ENCODE measurements around the gene SOCS1. TPM values are rescaled to one million over a fixed set of nuclear protein-coding genes. Genes with fewer than 3 reads are reported as not detected.
A peak's percentile ranks its signal among the peaks of the same experiment; 100 is the strongest.

The SOCS1 gene
- total and polyA plus RNA-seq, 3 experiments from 2014 or later, result 17.1 to 144 (median 128) TPM

DNA sequence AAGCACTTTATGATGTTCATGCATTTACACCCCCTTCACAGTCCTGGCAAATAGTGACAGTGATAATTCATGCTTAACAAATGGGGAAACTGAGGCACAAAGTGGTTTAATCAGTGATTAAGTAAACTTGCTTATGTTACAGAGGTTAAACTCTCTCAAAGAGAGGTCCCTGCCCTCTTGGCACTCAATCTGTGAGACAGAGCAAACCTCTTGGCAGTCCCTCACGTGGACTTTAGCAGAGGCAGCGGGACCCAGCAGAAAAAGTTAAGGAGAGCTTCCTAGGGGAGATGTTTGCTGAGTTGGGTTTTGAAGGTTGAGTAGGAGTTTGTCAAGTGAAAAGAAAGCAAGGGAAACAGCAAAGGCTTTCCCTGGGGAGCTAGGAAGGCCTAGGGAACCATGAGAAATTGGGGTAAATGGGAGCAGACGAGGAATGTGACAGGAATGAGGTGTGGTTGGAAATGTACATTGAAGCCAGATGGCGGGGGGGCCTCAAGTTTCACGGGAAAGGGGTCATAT, 10.7 kb downstream of the SOCS1 start:
- no peaks in the 10 kb centered on the region for H3K36me3 Mint-ChIP-seq
- no peak for DNase-seq
- CTCF ChIA-PET, result interaction anchor here (2.2 kb wide), 1 partner anchor 10 kb away, joined by 16 read pairs; the partner anchor contains the start of gene SOCS1
- Histone ChIP-seq H3K36me3 (ENCODE audit: insufficient read depth, low read length) (no peaks in the 10 kb centered on the region), H3K9me3 (ENCODE audit: low read length) (no peaks in the 10 kb centered on the region), H3K27ac (ENCODE audit: low read depth, low read length) (no peak overlapping the region), H3K4me3 (ENCODE audit: low read length) (no peak overlapping the region), H3K27me3 (ENCODE audit: insufficient read depth, low read length, poor library complexity, severe bottlenecking) (no peaks in the 10 kb centered on the region), H3K4me1 (ENCODE audit: insufficient read depth, low read length) (peaks cover 8% of the 10 kb centered on the region)
- H3K4me1 Mint-ChIP-seq, result peaks cover 6 to 17% (median 6%) of the 10 kb centered on the region in 3 donors
- H3K27ac Mint-ChIP-seq, result peak overlapping the region in 1 of 8 donors; percentile 33
- H3K9me3 Mint-ChIP-seq, result no peaks in the 10 kb centered on the region
- H3K27me3 Mint-ChIP-seq, result peaks cover 0 to 1% of the 10 kb centered on the region in 2 donors
- peak overlapping the region in 1 of 7 donors; percentile 78 for H3K4me3 Mint-ChIP-seq
- POLR2A ChIA-PET, result no interaction called here

DNA sequence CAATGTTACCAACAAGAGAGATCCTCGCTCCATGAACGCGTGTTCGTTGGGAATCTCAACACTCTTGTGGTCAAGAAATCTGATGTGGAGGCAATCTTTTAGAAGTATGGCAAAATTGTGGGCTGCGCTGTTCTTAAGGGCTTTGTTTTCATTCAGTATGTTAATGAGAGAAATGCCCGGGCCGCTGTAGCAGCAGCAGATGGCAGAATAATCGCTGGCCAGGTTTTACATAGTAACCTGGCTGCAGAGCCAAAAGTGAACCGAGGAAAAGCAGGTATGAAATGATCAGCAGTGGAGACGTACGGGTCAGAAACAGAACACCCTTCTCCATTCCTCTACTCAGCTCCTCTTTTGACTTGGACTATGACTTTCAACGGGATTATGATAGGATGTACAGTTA, 13.3 kb downstream of the SOCS1 start:
- ChIA-PET CTCF (no interaction called here), POLR2A (no interaction called here)
- no peak overlapping the region for H3K27ac ChIP-seq (ENCODE audit: low read depth, low read length)
- Mint-ChIP-seq H3K4me1 (peaks cover 4 to 24% (median 7%) of the 10 kb centered on the region in 3 donors), H3K9me3 (no peaks in the 10 kb centered on the region), H3K4me3 (no peak overlapping the region), H3K27ac (no peak overlapping the region), H3K36me3 (no peaks in the 10 kb centered on the region), H3K27me3 (peaks cover 0 to 1% of the 10 kb centered on the region in 2 donors)
- H3K4me3 ChIP-seq (ENCODE audit: low read length), result no peak overlapping the region
- no peak for DNase-seq
- peaks cover 13% of the 10 kb centered on the region for H3K4me1 ChIP-seq (ENCODE audit: insufficient read depth, low read length)
- no peaks in the 10 kb centered on the region for H3K27me3 ChIP-seq (ENCODE audit: insufficient read depth, low read length, poor library complexity, severe bottlenecking)
- H3K9me3 ChIP-seq (ENCODE audit: low read length), result no peaks in the 10 kb centered on the region
- no peaks in the 10 kb centered on the region for H3K36me3 ChIP-seq (ENCODE audit: insufficient read depth, low read length)

DNA sequence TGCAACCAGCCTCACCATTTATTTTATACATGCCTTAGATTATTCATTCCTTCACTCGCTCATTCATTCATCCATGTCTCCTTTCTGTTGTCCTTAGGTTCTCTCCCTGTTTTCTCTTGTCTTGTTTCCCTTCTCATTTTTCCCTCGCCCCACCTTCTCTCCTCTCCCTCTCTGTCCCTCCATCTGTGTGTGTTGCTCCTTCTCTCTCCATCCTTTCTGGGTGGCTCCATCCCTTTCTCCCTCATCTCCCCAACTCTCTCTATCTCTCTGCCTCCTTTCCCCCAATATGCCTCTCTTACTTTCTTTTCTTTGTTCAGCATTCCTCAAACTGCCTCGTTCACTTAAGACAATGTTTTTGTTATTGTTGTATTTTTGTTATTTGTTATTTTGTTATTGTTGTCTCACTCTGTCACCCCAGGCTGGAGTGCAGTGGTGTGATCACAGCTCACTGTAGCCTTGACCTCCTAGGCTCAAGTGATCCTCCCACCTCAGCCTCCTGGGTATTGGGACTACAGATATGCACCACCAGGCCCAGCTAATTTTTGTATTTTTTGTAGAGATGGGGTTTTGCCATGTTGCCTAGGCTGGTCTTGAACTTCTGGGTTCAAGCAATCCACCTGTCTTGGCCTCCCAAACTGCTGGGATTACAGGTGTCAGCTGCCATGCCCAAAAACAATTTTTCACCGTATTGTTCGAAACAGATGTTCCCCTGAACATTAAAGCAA, 14.4 kb downstream of the SOCS1 start:
- Mint-ChIP-seq H3K27ac (no peak overlapping the region), H3K4me3 (no peak overlapping the region), H3K4me1 (peaks cover 4 to 24% (median 7%) of the 10 kb centered on the region in 3 donors), H3K9me3 (no peaks in the 10 kb centered on the region), H3K27me3 (peaks cover 0 to 1% of the 10 kb centered on the region in 2 donors), H3K36me3 (no peaks in the 10 kb centered on the region)
- Histone ChIP-seq H3K4me3 (ENCODE audit: low read length) (no peak overlapping the region), H3K27ac (ENCODE audit: low read depth, low read length) (no peak overlapping the region), H3K9me3 (ENCODE audit: low read length) (no peaks in the 10 kb centered on the region), H3K36me3 (ENCODE audit: insufficient read depth, low read length) (no peaks in the 10 kb centered on the region), H3K27me3 (ENCODE audit: insufficient read depth, low read length, poor library complexity, severe bottlenecking) (no peaks in the 10 kb centered on the region), H3K4me1 (ENCODE audit: insufficient read depth, low read length) (peaks cover 13% of the 10 kb centered on the region)
- ChIA-PET POLR2A (interaction anchor here (1.1 to 1.2 kb wide), 2 partner anchors 13 to 16 kb away, joined by 3 to 10 read pairs; no protein-coding TSS in a partner anchor), CTCF (interaction anchor here (1.4 to 1.5 kb wide), 2 partner anchors 11 to 13 kb away, joined by 4 to 5 read pairs; no protein-coding TSS in a partner anchor)
- DNase-seq, result no peak

DNA sequence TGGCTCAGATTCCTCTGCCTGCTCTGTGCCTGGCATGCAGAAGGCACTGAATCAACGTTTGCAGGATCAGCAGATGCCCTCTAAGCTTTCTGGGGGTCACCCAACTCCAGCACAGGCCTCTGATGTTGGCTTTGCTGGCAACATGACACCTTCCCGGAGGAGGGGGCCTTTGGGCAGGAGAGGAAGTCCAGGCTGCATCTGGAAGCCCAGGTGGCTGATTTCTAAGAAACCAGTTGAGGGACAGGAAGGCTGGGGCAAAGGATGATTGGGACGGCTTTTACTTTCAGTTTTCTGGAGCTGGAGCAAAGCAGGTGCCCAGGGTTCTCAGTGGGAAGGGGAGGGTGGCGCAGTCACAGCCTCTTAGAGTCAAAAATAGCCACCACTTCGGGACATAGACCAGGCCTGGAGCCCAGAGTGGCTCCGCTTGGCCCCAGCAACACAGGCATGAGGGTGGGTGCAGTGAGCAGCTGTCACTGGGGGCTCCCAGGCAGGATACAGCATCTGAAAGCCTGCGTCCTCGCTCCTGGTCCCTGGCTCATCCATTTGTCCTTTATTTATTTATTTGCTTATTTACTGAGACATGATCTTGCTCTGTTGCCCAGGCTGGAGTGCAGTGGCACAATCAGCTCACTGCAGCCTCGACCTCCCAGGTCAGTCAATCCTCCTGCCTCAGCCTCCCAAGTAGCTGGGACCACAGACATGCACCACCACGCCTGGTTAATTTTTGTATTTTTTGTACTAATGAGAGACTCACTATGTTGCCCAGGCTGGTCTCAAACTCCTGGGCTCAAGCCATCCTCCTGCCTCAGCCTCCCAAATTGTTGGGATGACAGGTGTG, 15.1 kb downstream of the SOCS1 start:
- H3K36me3 Mint-ChIP-seq, result no peaks in the 10 kb centered on the region
- no peak for DNase-seq
- Histone ChIP-seq H3K36me3 (ENCODE audit: insufficient read depth, low read length) (no peaks in the 10 kb centered on the region), H3K4me1 (ENCODE audit: insufficient read depth, low read length) (peaks cover 13% of the 10 kb centered on the region), H3K4me3 (ENCODE audit: low read length) (no peak overlapping the region), H3K27ac (ENCODE audit: low read depth, low read length) (no peak overlapping the region), H3K27me3 (ENCODE audit: insufficient read depth, low read length, poor library complexity, severe bottlenecking) (no peaks in the 10 kb centered on the region), H3K9me3 (ENCODE audit: low read length) (no peaks in the 10 kb centered on the region)
- peak overlapping the region in 5 of 7 donors; percentile 8 to 53 (median 41) for H3K4me3 Mint-ChIP-seq
- ChIA-PET CTCF (interaction anchor here (1.4 to 1.5 kb wide), 2 partner anchors 11 to 14 kb away, joined by 4 to 5 read pairs; no protein-coding TSS in a partner anchor), POLR2A (interaction anchor here (1.1 to 1.2 kb wide), 2 partner anchors 14 to 15 kb away, joined by 3 to 10 read pairs; no protein-coding TSS in a partner anchor)
- H3K27me3 Mint-ChIP-seq, result peaks cover 0 to 1% of the 10 kb centered on the region in 2 donors
- H3K9me3 Mint-ChIP-seq, result no peaks in the 10 kb centered on the region
- H3K27ac Mint-ChIP-seq, result peak overlapping the region in 4 of 8 donors; percentile 26 to 84 (median 34)
- peaks cover 4 to 24% (median 7%) of the 10 kb centered on the region in 3 donors for H3K4me1 Mint-ChIP-seq

DNA sequence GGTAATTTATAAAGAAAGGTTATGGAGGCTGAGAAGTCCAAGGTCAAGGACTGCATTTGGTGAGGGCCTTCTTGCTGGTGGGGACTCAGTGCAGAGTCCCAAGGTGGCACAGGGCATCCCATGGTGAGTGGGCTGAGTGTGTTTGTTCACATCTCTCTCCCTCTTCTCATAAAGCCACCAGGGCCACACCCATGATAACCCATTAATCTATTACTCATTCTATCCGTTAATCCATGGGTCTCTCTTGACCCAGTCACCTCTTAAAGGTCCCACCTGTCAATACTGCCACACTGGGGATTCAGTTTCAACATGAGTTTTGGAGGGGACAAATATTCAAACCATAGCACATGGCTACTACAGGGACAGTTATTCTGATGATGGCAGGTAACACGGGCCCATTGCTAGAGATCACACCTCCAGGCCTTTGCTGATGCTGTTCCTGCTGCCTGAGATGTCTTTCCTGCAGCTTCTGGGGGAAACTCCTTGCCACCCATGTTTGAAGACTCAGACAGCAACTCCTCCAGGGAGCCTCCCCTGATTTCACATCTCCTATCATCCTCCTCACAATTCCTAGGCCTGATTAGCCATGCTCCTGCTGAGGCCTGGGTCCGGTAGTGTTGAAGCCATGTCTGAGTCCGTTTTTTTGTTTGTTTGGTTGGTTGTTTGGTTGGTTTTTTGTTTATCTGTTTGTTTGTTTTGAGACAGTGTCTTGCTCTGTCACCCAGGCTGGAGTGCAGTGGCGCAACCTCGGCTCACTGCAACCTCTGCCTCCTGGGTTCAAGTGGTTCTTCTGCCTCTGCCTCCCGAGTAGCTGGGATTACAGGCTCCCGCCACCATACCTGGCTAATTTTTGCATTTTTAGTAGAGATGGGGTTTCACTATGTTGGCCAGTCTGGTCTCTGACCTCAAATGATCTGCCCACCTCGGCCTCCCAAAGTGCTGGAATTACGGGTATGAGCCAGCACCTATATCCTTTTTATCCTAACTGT, 16.1 kb downstream of the SOCS1 start:
- DNase-seq, result no peak
- Histone ChIP-seq H3K9me3 (ENCODE audit: low read length) (no peaks in the 10 kb centered on the region), H3K4me3 (ENCODE audit: low read length) (no peak overlapping the region), H3K4me1 (ENCODE audit: insufficient read depth, low read length) (peaks cover 19% of the 10 kb centered on the region), H3K27ac (ENCODE audit: low read depth, low read length) (no peak overlapping the region), H3K27me3 (ENCODE audit: insufficient read depth, low read length, poor library complexity, severe bottlenecking) (no peaks in the 10 kb centered on the region), H3K36me3 (ENCODE audit: insufficient read depth, low read length) (no peaks in the 10 kb centered on the region)
- peak overlapping the region in 3 of 8 donors; percentile 23 to 51 (median 26) for H3K27ac Mint-ChIP-seq
- peaks cover 0 to under 1% of the 10 kb centered on the region in 2 donors for H3K27me3 Mint-ChIP-seq
- no peaks in the 10 kb centered on the region for H3K36me3 Mint-ChIP-seq
- CTCF ChIA-PET, result interaction anchor here (1.4 to 1.9 kb wide), 3 partner anchors 12 to 15 kb away, joined by 4 to 5 read pairs (median 4); no protein-coding TSS in a partner anchor
- POLR2A ChIA-PET, result interaction anchor here (1.1 kb wide), 1 partner anchor 15 kb away, joined by 10 read pairs; no protein-coding TSS in a partner anchor
- no peaks in the 10 kb centered on the region for H3K9me3 Mint-ChIP-seq
- peak overlapping the region in 1 of 7 donors; percentile 53 for H3K4me3 Mint-ChIP-seq
- H3K4me1 Mint-ChIP-seq, result peaks cover 8 to 21% (median 9%) of the 10 kb centered on the region in 3 donors

DNA sequence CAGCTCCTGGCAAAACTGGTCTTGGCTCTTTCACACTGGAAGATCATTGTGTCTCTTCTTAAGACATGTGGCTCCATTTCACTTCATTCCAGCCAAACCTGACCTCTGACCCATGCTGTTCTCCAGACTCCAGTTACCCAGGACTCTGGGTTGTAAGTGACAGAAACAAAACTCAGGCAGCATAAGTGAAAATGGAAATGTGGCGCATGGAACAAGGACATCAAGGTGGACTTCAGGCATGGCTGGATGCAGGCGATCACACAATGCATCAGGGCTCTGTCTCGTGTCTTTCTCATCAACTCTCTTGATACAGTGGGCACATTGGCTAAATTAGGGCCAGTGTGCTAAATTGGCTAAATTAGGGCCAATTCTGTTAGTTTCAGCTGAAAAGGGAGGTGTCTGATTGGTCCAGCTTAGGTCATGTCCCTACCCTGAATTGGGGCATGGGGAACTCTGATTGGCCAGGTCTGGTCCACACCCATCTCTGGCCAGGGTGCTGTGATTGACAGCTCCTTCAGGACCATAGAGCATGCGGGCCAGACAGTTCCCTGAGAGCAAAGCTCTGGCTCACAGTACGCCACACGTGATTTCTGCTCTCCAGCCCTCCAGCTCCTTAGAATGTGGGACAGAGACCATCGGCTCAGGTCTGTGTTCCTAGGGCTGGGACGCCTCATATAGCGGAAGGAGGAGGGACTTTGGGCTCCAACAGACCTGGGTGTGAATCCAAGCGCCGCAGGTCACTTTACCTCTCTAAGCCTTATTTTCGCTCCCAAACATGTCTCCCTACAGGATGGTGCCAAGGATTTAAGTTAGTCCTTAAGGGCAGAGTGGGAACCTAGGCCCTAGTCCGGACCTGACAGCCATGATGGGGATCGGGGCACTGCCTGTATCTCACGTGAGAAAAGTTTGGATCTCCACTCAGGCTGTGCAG, 17.5 kb downstream of the SOCS1 start:
- H3K9me3 ChIP-seq (ENCODE audit: low read length), result no peaks in the 10 kb centered on the region
- H3K4me1 ChIP-seq (ENCODE audit: insufficient read depth, low read length), result peaks cover 33% of the 10 kb centered on the region
- no peaks in the 10 kb centered on the region for H3K36me3 ChIP-seq (ENCODE audit: insufficient read depth, low read length)
- H3K27ac Mint-ChIP-seq, result peak overlapping the region in 3 of 8 donors; percentile 7 to 36 (median 14)
- DNase-seq, result no peak
- ChIA-PET CTCF (interaction anchor here (1.9 kb wide), 1 partner anchor 16 kb away, joined by 4 read pairs; no protein-coding TSS in a partner anchor), POLR2A (interaction anchor here (0.6 to 0.9 kb wide), 2 partner anchors 13 to 16 kb away, joined by 3 read pairs; no protein-coding TSS in a partner anchor)
- H3K4me3 Mint-ChIP-seq, result no peak overlapping the region
- no peak overlapping the region for H3K4me3 ChIP-seq (ENCODE audit: low read length)
- no peaks in the 10 kb centered on the region for H3K36me3 Mint-ChIP-seq
- peak overlapping the region; percentile 59 for H3K27ac ChIP-seq (ENCODE audit: low read depth, low read length)
- no peaks in the 10 kb centered on the region for H3K9me3 Mint-ChIP-seq
- no peaks in the 10 kb centered on the region for H3K27me3 ChIP-seq (ENCODE audit: insufficient read depth, low read length, poor library complexity, severe bottlenecking)
- H3K27me3 Mint-ChIP-seq, result no peaks in the 10 kb centered on the region
- H3K4me1 Mint-ChIP-seq, result peaks cover 21 to 35% (median 22%) of the 10 kb centered on the region in 3 donors

Data from CD8-positive, alpha-beta memory T cell (primary cell).